HTR-8/SVneo (cell line): ENCODE measurements around the gene PAPOLB.
A peak's percentile ranks its signal among the peaks of the same experiment; 100 is the strongest.

Source experiments
- DNase-seq: peaks from one replicate; pipeline ENCODE4 v3.0.0; 2011; ENCODE audit warnings: low spot score, mixed read lengths; ENCODE audit not compliant: insufficient read length
- FAIRE-seq: peaks from 2 replicates; lab custom pipeline; 2011; peaks lifted over from hg19 to GRCh38; lab: Jason Lieb, UNC

The PAPOLB gene

GRCh38 chr7:4879396-4880081 lies 17.7 kb upstream of the PAPOLB start:
- DNase-seq, result no peak
- no peak for FAIRE-seq

DNA sequence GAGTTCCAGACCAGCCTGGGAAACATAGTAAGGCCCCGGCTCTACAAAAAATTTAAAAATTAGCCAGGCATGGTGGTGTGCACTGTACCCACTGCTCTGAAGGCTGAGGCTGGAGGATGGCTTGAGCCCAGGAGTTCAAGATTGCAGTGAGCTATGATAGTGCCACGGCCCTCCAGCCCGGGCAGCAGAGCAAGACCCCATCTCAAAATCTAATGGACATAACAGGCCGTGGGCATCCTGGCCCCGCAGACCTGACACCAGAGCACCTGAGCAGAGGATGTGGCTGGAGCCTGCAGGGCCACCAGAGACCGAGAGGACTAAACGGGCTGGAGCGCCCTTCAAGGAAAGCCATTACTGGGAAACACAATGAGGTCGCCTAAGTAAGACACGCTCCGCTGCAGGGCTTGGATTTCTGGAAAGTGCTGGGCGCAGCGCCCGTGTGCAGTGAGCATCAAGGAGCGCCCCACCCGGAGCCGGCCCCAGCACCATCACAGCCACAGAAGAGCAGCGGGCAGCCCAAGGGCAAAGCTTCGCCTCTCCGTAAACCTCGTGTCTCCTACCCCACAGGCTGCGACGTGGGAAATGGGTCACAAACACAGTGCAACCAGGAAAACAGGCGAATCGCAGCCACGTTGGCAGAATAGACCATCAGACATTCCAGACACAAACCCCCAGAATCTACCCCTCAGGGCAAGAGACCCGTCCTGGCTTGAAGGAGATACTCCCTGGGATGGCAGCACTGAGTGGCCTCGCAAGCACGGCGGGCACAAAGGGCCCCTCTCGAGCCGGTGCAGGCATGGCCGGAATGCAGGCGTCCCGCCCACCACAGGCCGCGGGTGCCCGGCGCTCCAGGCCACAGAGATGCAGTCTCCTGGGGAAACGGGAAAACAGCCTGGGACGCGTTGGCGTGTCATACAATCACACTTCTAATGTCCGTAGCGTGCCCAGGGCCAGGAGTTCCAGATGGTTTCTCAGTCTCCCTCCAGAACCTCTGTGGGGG lies 16.8 kb upstream of the PAPOLB start:
- FAIRE-seq, result peak; percentile 26
- DNase-seq, result no peak

GRCh38 chr7:4876586-4876985 lies 14.8 kb upstream of the PAPOLB start:
- FAIRE-seq (no peak), DNase-seq (no peak)

- no peak for DNase-seq
- no peak for FAIRE-seq
Observed at GRCh38 chr7:4875391-4875790, 13.6 kb upstream of the PAPOLB start.

GRCh38 chr7:4873071-4873944 lies 11.5 kb upstream of the PAPOLB start:
- FAIRE-seq (peak; percentile 75), DNase-seq (no peak)

DNA sequence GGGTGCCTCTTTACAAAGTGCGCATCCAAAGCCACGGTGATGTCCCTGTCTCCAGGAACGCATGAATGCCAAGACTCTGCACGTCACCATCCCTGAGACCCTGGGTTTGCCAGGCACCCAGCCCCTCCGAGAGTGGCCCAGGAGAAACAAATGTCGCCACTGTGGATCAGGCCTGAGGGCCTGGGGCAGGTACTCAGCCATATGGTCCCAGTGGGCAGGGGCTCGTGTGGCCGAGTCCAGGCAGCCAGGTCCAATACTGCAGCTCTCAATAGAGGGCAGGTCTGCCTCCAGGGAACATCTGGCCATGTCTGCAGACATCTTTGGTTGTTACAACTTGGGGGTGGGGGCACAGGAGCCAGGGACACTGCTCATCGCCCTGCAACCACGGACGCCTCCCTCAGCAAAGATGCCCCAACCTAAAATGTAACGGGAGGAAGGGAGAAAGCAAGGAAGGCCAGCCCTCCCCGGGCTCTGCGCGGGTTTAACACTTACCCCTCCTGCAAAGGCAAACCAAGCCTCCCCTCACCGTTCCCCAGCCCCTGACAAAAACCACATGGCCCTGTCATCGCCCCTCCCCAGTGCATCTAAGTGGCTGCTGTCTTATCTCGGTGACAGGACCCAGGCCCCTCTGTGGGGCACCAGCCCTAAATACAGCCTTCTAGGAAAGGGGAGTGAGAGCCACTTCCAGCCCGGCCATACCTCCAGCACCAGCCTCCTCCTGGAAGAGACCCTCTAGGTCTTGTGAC lies 10.3 kb upstream of the PAPOLB start:
- no peak for DNase-seq
- no peak for FAIRE-seq

DNA sequence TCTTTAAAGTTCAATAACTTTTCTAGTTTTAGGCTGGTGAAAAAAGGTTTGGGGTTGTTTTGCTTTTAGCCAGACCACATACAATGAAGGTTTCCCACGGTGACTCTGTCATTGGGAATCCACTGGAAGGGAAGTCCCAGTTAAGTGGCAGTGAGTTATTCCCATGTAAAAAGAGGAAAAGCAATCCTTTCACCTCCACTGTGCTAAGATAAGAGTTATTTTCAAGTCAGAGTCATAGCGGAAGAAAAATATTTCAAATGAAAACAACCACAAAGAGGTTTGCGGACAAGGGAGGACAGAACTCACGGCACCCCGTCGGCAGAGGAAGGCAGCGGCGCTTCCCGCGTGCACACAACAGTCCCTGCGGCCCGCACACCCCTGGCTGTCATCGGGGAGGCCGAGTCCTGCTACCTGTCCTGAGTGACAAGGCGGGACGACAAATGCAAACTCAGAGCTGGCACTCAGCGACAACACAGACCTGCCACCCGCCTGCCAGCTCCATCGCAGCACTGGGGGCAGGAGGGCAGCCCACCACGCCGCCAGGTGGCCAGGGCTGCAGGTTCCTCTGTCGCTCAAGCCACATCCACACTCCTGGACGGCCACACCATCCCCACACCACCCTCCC lies 9.3 kb upstream of the PAPOLB start:
- FAIRE-seq (no peak), DNase-seq (no peak)

GRCh38 chr7:4868493-4868892 lies 6.7 kb upstream of the PAPOLB start:
- DNase-seq (no peak), FAIRE-seq (no peak)

GRCh38 chr7:4866528-4867496 lies 5.0 kb upstream of the PAPOLB start:
- FAIRE-seq, result no peak
- no peak for DNase-seq

DNA sequence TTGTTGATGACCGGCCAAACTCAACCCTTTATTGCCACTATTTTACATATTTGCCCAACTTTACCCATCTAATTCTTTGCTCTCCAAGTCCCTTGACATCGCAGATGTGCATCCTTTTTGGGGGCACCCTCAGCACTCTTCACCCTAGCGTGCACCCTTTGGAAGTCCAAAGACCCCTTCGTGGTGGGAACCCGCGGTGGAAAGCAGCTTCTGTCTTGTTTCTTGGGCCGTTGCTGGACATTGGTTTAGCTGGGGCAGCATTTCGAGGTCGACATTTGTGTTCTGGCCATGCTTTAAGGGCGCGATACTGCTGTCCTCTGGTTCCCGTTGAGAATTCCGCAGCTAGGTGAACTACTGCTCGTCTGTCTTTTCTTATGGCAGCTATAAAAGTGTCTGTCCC lies 326 bp upstream of the PAPOLB start:
- FAIRE-seq (no peak), DNase-seq (no peak)

- no peak for DNase-seq
- FAIRE-seq, result no peak
Observed at GRCh38 chr7:4861227-4861626, 603 bp downstream of the PAPOLB start.

DNA sequence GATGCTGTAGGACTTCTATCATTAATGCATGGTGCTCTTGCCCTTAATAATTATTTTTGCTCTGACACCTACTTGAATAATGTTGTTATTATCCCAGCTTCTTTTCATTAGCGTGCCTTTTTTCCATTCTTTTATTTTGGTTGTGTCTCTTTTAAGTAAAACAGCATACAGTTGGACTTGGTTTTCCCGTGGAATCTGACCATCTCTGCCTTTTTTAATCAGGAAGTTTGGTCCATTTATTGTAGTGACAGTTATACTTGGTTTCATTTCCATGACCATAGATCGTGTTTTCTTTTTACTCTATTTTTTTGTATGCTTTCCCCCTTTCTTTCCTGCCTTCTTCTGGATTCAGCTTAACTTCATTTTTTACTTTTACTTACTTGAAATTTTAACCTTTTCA lies 4.6 kb downstream of the PAPOLB start:
- FAIRE-seq, result no peak
- no peak for DNase-seq

GRCh38 chr7:4856336-4857057 lies 5.3 kb downstream of the PAPOLB start:
- DNase-seq, result no peak
- no peak for FAIRE-seq

DNA sequence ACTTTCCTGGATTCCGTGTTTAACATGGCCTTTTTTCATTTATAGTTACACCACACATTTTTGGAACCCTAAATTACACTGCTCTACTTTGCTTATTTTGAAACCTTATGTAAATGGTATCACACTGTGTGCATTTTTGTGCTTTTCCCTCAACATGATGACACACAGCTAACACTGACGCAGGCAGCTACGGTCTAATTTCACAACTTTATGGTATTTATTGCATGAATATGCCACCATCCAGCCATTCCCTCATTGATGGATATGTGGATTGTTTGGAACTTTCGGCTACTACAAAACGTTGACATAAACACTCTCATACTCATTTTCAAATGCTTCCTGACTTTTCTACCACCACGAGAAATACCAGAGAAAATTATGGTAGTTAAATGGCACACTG lies 6.9 kb downstream of the PAPOLB start:
- FAIRE-seq (no peak), DNase-seq (no peak)

DNA sequence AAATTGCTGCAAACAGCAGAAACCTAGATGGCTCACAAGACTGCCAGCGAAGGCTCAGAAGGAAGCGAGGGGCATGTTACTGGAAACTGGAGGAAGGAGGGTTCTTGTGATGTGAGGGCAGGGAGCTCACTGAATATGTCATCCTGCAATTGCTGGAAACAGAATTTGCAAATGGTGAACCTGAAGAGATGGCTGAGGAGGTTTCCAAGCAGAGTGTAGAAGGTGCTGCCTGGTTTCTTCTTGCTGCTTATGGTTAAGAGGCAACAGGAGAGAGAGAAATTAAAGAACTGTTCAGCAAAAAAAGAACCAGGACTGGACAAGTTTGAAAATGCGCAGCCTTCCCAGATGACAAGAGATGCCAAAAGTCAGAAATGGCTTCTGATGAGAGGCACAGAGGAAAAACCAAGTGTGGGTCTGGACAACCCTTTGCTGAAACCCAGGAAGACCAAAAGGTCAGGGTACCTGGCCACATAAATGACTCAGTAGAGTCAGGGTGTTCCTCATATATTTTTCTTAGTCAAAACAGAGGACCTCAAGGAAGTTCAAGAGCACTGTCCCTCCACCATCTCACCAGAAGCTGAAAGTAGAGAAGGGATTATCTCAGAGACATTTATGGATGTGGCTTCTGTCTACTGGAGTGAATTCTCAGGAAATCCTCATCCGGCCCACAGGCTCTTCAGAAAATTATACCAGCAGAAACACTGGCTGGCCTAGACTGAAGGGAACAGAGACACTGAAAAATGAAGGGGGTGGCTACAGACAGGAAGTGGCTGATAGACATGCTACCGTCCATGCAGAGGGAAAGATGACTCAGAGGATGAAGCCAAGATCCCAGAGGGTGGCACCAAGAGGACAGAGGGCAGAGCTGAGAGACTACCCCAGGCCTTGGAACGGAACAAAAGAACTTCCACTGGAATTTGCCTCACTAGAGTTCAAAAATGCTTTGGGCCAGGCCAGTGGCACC lies 10.1 kb downstream of the PAPOLB start:
- DNase-seq (peak; percentile 36), FAIRE-seq (no peak)

DNA sequence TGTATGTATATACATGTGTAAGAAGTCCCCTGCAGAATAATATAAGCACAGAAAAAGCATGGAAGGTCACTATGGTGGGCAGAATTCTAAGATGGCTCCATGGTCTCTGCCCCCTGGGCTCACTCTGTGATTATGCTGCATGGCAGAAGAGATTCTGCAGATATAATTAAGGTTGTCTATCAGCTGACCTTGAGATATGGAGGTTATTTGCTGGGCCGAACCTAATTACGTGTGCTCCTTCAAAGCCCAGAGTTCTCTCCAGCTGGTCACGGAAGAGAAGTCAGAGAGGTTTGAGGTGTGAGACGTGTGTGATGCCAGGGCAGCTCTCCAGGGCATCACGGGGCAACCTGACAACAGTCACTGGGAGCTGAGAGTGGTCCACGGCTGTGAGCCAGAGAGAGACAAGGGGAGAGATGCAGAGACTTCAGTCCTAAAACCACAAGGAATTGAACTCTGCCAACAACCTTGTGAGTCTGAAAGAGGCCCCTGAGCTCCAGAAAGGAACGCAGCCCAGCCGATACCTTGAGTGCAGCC lies 11.5 kb downstream of the PAPOLB start:
- DNase-seq (no peak), FAIRE-seq (no peak)
